Brain microvascular endothelial cell (primary cell): ENCODE results near the gene VTI1A.

Source experiments
- DNase-seq: peaks from one replicate; pipeline ENCODE4 v3.0.0-alpha.2; 2020
- H3K27ac ChIP-seq: fragments of 250-450 bp; sonication (Bioruptor Pico); 2 replicates; pipeline ENCODE4 v1.5.1; 2020; ENCODE audit warnings: mild to moderate bottlenecking, moderate library complexity
- H3K27me3 ChIP-seq: fragments of 250-450 bp; sonication (Bioruptor Pico); replicated peaks from 2 replicates; pipeline ENCODE4 v1.5.1; 2020; ENCODE audit warnings: mild to moderate bottlenecking
- H3K36me3 ChIP-seq: fragments of 250-450 bp; sonication (Bioruptor Pico); replicated peaks from 2 replicates; pipeline ENCODE4 v1.5.1; 2020; ENCODE audit warnings: mild to moderate bottlenecking
- H3K4me3 ChIP-seq: 2 replicates; pipeline ENCODE4 v1.5.1; 2011; ENCODE audit warnings: low read depth, mild to moderate bottlenecking, control low read depth, low read length, moderate library complexity
- CTCF ChIP-seq: IDR thresholded peaks from 2 replicates; pipeline ENCODE4 v1.5.1; 2011; ENCODE audit warnings: low read depth, mild to moderate bottlenecking, moderate library complexity, low read length, control low read depth, inconsistent platforms; ENCODE audit errors: missing control alignments
- in situ Hi-C: cut with HindIII; loops from 2 replicates; pipeline ENCODE4 v1.10.0; 2017; ENCODE audit warnings: low sequenced_read_pairs, low pct_ligation_motif_present

The VTI1A gene

GRCh38 chr10:112738606-112739591, 291.9 kb downstream of the VTI1A start:
- in situ Hi-C loops: no loop called here
- no peaks in the 10 kb centered on the region for H3K36me3 ChIP-seq
- H3K27ac ChIP-seq: no peak overlapping the region
- H3K4me3 ChIP-seq: no peak overlapping the region
- no peak for TF ChIP-seq CTCF
- no peak for DNase-seq
- no peaks in the 10 kb centered on the region for H3K27me3 ChIP-seq

DNA sequence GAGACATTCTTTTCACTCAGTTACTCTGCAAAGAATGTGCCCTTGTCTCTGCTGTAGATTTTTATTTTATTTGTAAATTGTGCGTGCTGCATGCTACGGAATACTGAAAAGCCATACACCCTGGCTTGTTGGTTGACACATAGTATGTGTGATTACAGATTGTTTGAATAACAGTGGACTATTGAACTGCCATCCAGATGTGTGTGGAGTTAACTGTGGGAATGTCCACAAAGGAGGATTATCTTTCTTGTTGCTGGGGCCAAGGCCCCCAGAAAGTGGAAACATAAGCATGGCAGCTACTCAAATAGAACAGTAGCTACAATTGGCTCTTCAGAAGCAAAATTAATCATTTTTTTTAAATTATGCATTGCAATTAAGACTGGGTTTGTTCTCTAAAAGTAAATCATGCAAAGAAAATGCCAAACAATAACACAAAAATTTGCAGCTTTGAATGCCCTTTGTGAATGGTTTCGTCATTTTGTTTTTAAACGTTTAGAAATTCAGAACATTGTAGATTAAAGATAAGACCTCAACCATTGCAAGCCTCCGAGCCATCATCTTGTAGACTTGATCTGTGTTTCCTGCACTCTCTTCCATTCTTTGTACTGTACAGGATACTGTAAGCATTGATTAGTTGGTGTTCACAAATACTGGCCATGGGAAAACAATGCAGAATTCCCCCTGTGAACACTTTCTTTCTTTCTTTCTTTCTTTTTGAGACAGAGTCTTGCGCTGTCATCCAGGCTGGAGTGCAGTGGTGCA, 292.8 kb downstream of the VTI1A start:
- no peak for TF ChIP-seq CTCF
- no peaks in the 10 kb centered on the region for H3K27me3 ChIP-seq

DNA sequence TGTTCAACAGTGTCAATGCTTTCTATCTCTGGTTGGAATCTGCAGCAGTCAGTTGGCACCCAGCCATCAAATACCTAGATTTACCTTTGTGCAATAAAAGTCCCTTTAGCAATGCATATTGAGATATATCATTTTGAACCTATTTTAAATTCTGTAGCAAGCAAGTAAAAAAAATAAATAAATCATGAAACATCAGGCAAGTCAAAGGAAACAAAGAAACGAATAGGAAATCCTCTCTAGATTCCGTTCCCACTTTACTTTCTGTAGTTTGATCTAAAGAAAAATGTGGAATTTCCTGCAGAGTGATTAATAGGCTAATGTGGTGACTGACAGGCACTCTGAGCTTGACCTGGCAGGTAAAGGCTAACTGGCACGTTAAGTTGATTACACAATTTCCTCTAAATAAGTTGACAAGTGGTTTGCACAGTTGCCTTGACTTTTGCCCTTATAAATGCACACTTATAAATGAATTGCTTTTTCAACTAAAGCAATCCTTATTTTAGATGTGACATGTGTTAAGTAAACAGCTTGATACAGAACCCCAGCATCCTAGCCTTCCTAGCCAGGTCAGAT, 294.9 kb downstream of the VTI1A start:
- in situ Hi-C loops: no loop called here
- no peak for DNase-seq
- Histone ChIP-seq H3K27me3 (no peaks in the 10 kb centered on the region), H3K4me3 (no peak overlapping the region), H3K27ac (no peak overlapping the region), H3K36me3 (no peaks in the 10 kb centered on the region)
- no peak for TF ChIP-seq CTCF

More for the DNA sequence above, 292.8 kb downstream of the VTI1A start:
- Histone ChIP-seq H3K27ac (no peak overlapping the region), H3K36me3 (no peaks in the 10 kb centered on the region), H3K4me3 (no peak overlapping the region)
- DNase-seq: no peak
- in situ Hi-C loops: no loop called here

DNA sequence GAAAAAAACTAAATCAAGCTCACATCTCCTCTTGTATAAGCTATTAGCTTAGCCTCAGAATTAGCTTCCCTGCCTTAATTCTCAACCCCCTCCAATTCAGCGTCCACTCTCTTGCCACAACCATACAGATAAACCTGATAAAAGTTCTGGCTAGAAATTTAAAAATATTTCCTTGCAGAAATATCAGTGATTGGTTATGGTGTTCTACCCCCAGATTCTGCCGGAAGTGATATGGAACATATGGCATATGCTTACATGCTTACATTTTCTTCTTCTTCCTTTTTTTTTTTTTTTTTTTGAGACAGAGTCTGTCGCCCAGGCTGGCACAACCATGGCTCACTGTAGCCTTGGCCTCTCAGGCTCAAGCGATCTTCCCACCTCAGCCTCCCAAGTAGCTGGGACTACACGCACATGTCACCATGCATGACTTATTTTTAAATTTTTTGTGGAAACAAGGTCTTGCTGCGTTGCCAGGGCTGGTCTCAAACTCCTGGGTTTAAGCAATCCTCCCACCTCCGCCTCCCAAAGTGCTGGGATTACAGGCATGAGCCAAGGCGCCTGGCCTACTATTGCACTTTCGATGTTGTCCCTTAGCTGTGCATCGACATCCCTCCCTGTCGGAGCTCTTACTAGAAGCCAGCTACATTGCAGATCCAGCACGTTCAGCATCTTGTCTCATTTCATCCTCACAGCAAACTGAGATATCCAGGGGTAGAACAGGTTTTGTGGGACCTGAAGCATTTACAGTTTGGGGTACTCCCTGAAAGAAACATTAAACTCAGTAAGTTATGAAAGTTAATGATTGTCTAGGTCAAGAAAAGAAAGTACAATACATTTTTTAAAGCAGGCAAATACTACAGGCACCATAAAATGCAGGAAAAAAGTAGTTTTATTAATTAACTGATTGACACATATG, 297.4 kb downstream of the VTI1A start:
- in situ Hi-C loops: no loop called here
- no peaks in the 10 kb centered on the region for H3K27me3 ChIP-seq
- H3K36me3 ChIP-seq: no peaks in the 10 kb centered on the region
- DNase-seq: no peak
- H3K27ac ChIP-seq: no peak overlapping the region
- TF ChIP-seq CTCF: no peak
- no peak overlapping the region for H3K4me3 ChIP-seq

DNA sequence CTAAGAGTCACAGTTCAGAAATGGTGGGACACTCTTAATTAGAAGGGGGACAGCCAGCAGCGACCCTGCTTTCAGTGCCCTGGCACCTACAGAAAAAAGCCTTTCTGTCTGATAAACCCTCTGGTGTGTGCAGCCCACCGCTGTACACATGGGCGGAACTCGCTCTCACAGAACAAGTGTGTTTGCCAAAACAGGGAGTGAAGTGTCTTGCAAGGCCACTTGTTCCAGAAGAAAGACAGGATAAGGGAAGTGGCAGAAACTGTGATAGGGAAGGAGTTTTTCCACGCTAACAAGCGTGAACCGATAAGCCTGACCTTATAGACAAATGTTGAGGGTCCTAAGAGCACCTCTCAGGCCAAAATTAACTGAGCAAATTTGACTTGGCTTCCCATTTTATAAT, 299.3 kb downstream of the VTI1A start:
- in situ Hi-C loops: no loop called here
- DNase-seq: no peak

More for the DNA sequence above, 299.3 kb downstream of the VTI1A start:
- H3K27me3 ChIP-seq: no peaks in the 10 kb centered on the region
- TF ChIP-seq CTCF: no peak
- H3K36me3 ChIP-seq: no peaks in the 10 kb centered on the region
- no peak overlapping the region for H3K4me3 ChIP-seq
- H3K27ac ChIP-seq: no peak overlapping the region
